ENCODE data around the gene MRGPRX4.

DNA sequence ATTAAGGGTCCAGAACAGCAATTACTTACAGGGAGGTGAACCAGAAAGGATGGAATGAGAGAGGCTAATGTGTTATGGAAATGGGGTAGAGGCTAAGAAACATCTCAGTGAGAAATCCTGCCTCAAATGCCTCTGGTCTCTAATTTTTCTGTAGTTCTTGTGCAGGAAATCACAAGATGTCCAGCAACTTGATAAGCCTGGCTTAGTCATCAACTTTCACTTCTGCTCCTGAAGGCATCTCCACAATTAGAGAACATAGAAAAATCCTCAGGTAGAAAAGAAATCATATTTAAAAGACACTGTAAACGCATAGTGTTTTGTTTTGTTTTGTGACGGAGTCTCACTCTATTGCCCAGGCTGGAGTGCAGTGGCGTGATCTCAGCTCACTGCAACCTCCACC is 18.7 kb downstream of the MRGPRX4 start:
- TF ChIP-seq, protein P1, sequence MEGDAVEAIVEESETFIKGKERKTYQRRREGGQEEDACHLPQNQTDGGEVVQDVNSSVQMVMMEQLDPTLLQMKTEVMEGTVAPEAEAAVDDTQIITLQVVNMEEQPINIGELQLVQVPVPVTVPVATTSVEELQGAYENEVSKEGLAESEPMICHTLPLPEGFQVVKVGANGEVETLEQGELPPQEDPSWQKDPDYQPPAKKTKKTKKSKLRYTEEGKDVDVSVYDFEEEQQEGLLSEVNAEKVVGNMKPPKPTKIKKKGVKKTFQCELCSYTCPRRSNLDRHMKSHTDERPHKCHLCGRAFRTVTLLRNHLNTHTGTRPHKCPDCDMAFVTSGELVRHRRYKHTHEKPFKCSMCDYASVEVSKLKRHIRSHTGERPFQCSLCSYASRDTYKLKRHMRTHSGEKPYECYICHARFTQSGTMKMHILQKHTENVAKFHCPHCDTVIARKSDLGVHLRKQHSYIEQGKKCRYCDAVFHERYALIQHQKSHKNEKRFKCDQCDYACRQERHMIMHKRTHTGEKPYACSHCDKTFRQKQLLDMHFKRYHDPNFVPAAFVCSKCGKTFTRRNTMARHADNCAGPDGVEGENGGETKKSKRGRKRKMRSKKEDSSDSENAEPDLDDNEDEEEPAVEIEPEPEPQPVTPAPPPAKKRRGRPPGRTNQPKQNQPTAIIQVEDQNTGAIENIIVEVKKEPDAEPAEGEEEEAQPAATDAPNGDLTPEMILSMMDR (IDR thresholded peaks at IDR 0.05; ENCODE audit: insufficient read depth, low read length), result no peak
- TF ChIP-seq POLR2AphosphoS5 (IDR thresholded peaks at IDR 0.05; ENCODE audit: low read depth) (no peak), SPI1 (IDR thresholded peaks at IDR 0.05; ENCODE audit: borderline replicate concordance, low read depth) (no peak)
- TF ChIP-seq, protein P2, sequence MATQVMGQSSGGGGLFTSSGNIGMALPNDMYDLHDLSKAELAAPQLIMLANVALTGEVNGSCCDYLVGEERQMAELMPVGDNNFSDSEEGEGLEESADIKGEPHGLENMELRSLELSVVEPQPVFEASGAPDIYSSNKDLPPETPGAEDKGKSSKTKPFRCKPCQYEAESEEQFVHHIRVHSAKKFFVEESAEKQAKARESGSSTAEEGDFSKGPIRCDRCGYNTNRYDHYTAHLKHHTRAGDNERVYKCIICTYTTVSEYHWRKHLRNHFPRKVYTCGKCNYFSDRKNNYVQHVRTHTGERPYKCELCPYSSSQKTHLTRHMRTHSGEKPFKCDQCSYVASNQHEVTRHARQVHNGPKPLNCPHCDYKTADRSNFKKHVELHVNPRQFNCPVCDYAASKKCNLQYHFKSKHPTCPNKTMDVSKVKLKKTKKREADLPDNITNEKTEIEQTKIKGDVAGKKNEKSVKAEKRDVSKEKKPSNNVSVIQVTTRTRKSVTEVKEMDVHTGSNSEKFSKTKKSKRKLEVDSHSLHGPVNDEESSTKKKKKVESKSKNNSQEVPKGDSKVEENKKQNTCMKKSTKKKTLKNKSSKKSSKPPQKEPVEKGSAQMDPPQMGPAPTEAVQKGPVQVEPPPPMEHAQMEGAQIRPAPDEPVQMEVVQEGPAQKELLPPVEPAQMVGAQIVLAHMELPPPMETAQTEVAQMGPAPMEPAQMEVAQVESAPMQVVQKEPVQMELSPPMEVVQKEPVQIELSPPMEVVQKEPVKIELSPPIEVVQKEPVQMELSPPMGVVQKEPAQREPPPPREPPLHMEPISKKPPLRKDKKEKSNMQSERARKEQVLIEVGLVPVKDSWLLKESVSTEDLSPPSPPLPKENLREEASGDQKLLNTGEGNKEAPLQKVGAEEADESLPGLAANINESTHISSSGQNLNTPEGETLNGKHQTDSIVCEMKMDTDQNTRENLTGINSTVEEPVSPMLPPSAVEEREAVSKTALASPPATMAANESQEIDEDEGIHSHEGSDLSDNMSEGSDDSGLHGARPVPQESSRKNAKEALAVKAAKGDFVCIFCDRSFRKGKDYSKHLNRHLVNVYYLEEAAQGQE (IDR thresholded peaks at IDR 0.05; ENCODE audit: insufficient replicate concordance, low read depth), result no peak
